Superior temporal gyrus (tissue), 1 donor: ENCODE measurements around the gene OMD.
"Not testable (repeated sequence)": the region's sequence is repeated elsewhere in the genome, so short reads cannot be mapped to it uniquely, and the experiment has no call there.

Experiments
- DNase-seq: peaks from one replicate; pipeline ENCODE4 v3.0.0-alpha.2; 2016; ENCODE audit errors: extremely low spot score

OMD gene

GRCh38 chr9:92414566-92414965, 9.7 kb downstream of the OMD start:
- DNase-seq: no peak

DNA sequence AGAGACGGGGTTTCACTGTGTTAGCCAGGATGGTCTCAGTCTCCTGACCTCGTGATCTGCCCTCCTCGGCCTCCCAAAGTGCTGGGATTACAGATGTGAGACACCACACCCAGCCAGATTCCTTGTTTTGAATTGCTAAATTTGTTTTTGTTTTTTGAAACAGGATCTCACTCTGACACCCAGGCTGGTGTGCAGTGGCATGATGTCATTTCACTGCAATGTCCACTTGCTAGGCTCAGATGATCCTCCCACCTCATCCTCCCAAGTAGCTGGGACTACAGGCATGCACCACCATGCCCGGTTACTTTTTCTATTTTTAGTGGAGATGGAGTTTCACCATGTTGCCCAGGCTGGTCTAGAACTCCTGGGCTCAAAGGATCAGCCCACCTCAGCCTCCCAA, 13.1 kb downstream of the OMD start:
- not testable (repeated sequence) for DNase-seq

DNA sequence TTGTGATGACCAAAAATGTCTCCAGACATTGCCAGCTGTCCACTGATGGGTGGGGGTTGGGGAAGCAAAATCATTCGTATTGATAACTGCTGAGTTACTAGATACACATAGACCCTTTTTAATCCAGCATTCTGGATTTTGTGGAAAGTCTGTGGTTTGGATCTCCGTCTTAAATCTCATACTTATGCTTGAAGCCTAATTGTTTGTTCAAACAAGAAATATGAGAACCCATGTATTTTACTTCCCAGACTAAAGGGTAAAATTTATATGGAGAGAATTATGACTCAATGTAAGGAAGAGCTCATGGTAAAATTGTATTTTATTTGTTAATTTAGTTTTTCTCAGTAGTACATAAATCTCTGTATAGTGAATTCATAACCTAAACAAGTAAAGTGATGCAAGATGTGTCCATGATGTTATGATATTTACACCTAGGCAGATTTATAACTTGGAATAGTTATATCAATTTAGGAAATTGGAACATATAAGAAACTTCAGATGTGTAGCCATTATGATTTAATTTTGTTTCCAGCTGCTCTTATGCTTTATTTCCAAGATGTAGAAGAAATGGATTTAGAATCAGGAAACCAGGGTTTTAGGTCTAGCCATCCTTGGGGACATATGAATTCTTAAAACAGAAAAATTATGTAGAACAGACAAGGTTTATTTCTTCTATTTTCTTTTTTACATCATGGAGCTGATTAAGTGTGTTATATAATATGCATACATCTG, 15.4 kb downstream of the OMD start:
- DNase-seq: no peak

GRCh38 chr9:92407818-92408217, 16.5 kb downstream of the OMD start:
- DNase-seq: no peak

- no peak for DNase-seq
Measured at GRCh38 chr9:92406477-92406876, 17.8 kb downstream of the OMD start.

- DNase-seq: no peak
Measured at GRCh38 chr9:92405818-92406217, 18.5 kb downstream of the OMD start.

- no peak for DNase-seq
Measured at GRCh38 chr9:92404042-92404836, 20.0 kb downstream of the OMD start, which contains the start of gene OGN. TSS of gene OGN (minus strand) at chr9:92404578. CDS start at chr9:92403407, 1,171 bp downstream.

GRCh38 chr9:92402826-92403745, 21.2 kb downstream of the OMD start:
- DNase-seq: no peak

GRCh38 chr9:92402360-92402759, 21.9 kb downstream of the OMD start:
- DNase-seq: no peak

- DNase-seq: no peak
Measured at GRCh38 chr9:92397853-92398252, 26.4 kb downstream of the OMD start.

DNA sequence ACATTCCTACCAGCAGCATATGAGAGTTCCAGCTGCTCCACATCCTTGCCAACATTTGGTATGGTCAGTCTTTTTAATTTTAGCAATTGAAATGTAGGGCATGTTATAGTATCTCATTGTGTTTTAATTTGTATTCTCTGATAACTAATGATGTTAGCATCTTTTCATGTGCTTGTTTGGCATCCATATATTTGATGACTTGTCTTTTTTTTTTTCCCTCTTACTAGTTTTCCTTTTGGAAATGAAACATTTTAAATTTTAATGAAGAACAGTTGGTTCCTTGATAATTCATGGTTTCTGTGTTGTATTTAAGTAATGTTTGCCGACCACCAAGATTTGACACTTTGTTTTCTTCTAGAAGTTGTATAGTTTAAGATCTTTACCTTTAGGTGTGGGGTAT, 28.7 kb downstream of the OMD start:
- DNase-seq: no peak

DNA sequence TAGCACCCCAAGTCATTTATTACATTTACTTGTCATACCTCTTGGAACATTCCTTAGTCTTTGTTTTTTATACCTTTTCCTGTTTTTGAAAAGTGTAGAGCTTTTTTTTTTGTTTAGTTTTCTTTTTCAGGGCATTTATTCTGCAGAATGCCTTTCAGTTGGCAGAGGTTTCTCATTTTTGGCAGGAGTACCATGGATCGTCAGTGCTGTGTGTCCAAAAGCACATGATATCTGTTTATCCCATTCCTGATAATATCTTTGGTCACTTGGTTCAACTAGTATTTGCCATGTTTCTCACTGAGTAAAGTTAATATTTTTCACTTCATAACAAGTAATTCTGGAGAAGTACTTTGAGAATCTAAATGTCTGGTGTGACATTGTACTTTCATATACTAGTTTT, 30.6 kb downstream of the OMD start:
- no peak for DNase-seq

- DNase-seq: no peak
Measured at GRCh38 chr9:92392690-92393089, 31.6 kb downstream of the OMD start.

DNA sequence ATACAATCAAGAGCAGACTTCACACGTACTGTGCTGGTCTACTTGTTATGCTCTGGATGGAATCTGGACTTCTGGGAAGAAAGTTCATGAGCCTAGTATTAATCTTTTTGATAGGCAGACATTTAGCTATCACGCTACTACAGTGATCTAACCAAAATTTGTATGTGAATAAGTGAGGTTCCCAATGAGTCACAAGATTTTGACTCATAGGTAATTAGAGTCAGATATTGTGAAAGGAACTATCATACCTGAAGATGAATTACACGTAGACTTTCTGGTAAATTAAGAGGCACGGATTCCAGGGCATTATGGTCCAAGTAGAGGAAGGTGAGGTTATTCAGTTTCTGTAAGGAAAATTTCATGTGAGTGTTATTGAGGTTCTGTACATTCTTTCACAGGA, 38.3 kb downstream of the OMD start:
- DNase-seq: no peak

GRCh38 chr9:92385477-92385876, 38.8 kb downstream of the OMD start:
- no peak for DNase-seq

DNA sequence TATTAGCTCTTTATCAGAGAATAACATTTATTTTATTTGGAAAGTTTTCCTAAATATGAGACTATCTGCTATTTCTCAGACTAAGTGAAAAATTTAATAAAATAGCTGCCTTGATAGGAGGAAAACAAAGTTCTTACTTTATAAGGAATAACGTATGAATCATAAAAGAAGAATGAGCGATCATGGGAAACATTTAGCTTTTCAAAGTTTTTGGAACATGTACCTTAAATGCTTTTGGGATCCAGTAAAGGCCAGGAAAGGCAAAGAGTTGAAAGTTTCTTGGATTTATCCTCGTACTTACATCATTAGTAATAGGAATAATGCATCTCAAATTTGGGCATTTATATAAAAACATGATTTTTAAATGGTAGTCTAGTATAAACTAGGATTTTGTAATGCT, 39.3 kb downstream of the OMD start:
- DNase-seq: no peak

GRCh38 chr9:92384375-92384774, 39.9 kb downstream of the OMD start:
- DNase-seq: no peak

- no peak for DNase-seq
Measured at GRCh38 chr9:92381775-92382174, 42.5 kb downstream of the OMD start.

DNA sequence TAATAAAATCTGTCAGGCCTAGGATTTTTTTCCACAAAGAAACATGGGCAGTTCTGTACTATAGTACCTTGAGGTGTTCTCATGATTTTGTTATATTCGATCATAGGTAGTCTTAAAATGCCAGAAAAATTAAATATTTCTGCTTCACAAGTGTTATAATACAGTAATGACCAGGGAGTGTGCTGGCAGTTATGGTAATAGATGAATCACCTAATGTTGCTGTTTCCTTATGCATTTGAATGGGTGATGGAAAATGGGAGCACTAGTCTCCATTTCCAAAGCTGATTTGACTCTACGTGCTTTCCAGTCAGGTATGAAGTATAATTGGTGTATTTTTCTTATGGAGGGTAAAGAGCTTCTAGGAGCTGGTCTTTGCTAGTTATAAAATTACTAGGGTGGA, 43.7 kb downstream of the OMD start:
- no peak for DNase-seq

DNA sequence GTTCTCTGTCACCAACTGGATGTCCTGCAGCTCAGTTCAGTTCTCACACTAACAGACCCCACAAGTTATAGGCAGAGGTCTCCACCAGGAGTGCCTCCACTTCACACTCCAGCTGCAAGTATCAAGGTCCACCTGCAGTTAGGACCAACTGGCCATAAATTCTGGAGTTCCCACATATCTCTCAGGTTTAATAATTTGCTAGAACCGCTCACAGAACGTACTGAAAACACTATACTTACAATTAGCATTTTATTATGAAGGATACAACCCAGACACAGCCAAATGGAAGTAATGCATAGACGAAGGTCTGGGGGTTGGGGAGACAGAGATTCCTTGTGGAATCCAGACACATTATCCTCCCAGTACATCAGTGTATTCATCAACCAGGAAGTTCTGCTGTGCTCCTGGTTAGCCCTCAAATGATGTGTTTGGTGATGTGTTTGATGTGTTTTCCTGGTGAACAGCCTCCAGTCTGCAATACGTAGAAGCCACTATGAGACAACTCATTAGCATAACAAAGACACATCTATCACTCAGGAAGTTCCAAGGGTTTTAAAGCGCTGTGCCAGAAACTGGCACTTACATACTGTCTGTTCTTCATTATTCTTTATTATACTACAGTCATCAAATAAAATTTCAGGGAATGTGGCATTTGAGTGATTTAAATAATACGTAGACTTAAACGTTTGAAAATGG, 45.3 kb downstream of the OMD start:
- no peak for DNase-seq

DNA sequence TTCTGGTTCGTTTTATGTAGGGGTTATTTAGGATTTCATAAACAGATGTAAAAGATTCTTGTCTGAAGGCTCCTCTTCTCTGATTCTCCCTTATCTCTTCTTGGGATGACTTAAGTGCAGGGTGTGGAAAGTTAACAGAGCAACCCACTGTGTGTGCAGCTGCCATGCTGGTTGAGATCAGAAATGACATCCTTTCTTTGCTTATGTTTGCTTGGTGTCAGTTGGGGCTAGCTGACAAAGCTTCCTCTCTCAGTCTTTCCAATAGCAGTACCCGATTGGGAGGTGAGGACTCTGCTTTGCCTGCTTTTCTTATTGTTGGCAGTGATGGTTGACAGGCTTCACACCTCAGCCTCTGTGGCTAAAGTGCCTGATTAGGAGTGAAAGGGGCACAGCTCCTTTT, 46.4 kb downstream of the OMD start:
- DNase-seq: no peak

GRCh38 chr9:92373167-92373566, 51.1 kb downstream of the OMD start:
- no peak for DNase-seq
